Omental fat pad (tissue), 4 donors: ENCODE results near the gene STK10. TPM values are rescaled to one million over a fixed set of nuclear protein-coding genes. Genes with fewer than 3 reads are reported as not detected.

Experiments
- ATAC-seq: fragments of 150-250 bp; one replicate; pipeline ENCODE4 v1.9.1; 2016; ENCODE audit warnings: mild to moderate bottlenecking, moderate library complexity; ENCODE audit not compliant: low FRiP score
- DNase-seq: peaks from one replicate; pipeline ENCODE4 v3.0.0-alpha.2; 2019; ENCODE audit warnings: low spot score
- total RNA-seq, 4 donors: library from RNA; depleted of rRNA; stranded (reverse); fragments of >200 nt; gene quantifications; one replicate each; pipeline ENCODE4 v1.1.0, GENCODE V29; 2016
- TF ChIP-seq, protein P1 (sequence below), 3 donors: fragments of 450-650 bp; IDR thresholded peaks; one replicate each; pipeline ENCODE4 v1.5.1; 2016 to 2017; ENCODE audit warnings: antibody characterized with exemption in 3 of 3, mild to moderate bottlenecking in 3 of 3, moderate library complexity in 2 of 3

The STK10 gene
- total RNA-seq, 4 donors from 2014 or later: 26.4 to 110 (median 52.4) TPM

DNA sequence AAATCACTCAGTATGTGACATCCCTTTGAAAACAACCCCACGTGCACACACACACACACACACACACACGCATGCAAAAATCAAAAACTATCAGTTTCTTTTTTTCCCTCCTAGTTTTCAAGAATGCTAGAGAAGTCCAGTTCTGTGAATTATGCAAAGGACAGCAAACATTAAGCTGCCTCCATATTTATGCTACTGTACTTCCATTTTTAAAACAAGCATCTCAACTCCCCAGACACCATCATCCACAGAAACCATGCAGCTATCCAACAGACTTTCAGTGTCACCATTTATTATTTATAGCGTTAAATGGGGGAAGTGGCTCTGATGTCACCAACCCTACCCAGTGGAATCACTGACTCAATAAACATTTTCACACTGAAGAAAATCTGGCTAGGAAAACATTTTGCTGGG is 183.2 kb downstream of the STK10 start:
- TF ChIP-seq, protein P1, sequence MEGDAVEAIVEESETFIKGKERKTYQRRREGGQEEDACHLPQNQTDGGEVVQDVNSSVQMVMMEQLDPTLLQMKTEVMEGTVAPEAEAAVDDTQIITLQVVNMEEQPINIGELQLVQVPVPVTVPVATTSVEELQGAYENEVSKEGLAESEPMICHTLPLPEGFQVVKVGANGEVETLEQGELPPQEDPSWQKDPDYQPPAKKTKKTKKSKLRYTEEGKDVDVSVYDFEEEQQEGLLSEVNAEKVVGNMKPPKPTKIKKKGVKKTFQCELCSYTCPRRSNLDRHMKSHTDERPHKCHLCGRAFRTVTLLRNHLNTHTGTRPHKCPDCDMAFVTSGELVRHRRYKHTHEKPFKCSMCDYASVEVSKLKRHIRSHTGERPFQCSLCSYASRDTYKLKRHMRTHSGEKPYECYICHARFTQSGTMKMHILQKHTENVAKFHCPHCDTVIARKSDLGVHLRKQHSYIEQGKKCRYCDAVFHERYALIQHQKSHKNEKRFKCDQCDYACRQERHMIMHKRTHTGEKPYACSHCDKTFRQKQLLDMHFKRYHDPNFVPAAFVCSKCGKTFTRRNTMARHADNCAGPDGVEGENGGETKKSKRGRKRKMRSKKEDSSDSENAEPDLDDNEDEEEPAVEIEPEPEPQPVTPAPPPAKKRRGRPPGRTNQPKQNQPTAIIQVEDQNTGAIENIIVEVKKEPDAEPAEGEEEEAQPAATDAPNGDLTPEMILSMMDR (IDR thresholded peaks at IDR 0.05): no peak
- DNase-seq (no peak), ATAC-seq (no peak)

GRCh38 chr5:172003746-172004145 is 184.3 kb downstream of the STK10 start:
- DNase-seq (no peak), ATAC-seq (no peak)
- TF ChIP-seq, protein P1 (IDR thresholded peaks at IDR 0.05): no peak

- ATAC-seq (no peak), DNase-seq (no peak)
- TF ChIP-seq, protein P1 (IDR thresholded peaks at IDR 0.05): no peak
Observed at GRCh38 chr5:172002840-172003512, 185.0 kb downstream of the STK10 start.

GRCh38 chr5:172002310-172002709 is 185.7 kb downstream of the STK10 start:
- no peak for DNase-seq
- TF ChIP-seq, protein P1 (IDR thresholded peaks at IDR 0.05): no peak
- no peak for ATAC-seq

DNA sequence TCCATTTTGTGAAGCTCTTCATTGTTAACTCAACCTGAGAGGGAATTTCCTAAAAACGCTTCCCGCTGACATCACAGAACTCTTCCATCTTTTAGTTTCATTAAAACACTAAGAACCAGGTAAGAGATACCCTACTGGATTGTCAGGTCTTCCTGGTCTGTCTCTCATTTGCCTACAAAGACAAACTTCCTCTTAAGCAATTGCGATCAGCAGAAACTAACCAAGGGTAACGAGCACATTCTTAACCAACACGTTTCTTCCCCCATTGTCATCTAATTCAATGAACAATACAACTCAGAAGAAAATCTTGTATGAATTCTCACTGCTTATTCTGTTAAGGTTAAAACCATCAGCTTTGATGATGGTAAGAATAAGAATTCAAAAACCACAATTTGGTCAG is 188.1 kb downstream of the STK10 start:
- no peak for ATAC-seq
- TF ChIP-seq, protein P1 (IDR thresholded peaks at IDR 0.05): no peak
- DNase-seq: no peak

- TF ChIP-seq, protein P1 (IDR thresholded peaks at IDR 0.05): no peak
- DNase-seq (no peak), ATAC-seq (no peak)
Observed at GRCh38 chr5:171999100-171999499, 188.9 kb downstream of the STK10 start.

GRCh38 chr5:171997011-171997410 is 191.0 kb downstream of the STK10 start:
- ATAC-seq: no peak
- no peak for DNase-seq
- TF ChIP-seq, protein P1 (IDR thresholded peaks at IDR 0.05): no peak
